Measurements from ENCODE around the gene GDF2.

GDF2 gene

DNA sequence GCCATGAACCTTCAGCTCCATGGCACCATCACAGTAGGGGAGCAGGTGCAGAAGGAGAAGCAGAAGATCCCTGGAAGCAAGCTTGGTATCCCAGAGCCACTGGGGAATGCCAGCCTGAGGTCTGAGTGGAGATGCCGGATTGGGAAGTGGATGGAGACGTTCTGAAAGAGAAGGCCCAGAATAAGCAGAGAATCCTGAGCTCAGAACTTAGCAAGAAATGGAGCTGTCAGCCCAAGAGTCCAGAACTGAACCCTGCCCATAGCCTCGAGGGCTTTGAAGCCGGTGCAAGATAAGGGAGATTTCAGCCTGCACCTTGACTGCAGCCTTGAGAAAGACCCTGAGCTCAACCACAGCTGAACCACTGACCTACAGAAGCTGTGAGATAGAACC lies 36.1 kb upstream of the GDF2 start:
- H3K4me1 ChIP-seq (ENCODE audit: insufficient read depth, low read length), result peaks cover 21% of the 10 kb centered on the region
- H3K36me3 ChIP-seq (ENCODE audit: insufficient read depth, low read length), result no peaks in the 10 kb centered on the region
- no peak overlapping the region for H3K9ac ChIP-seq (ENCODE audit: low read depth, low read length)
- H3K27me3 ChIP-seq (ENCODE audit: insufficient read depth, low read length, poor library complexity), result no peaks in the 10 kb centered on the region
- H3K9me3 ChIP-seq (ENCODE audit: insufficient read depth, low read length, severe bottlenecking), result no peaks in the 10 kb centered on the region
- no peaks in the 10 kb centered on the region for H3K79me2 ChIP-seq (ENCODE audit: insufficient read depth, low read length)
- ATAC-seq (ENCODE audit: insufficient read depth, low read depth) (no peak), DNase-seq (no peak)
- peak overlapping the region; percentile 34; the same call in 1 of the 2 replicates for H3K27ac ChIP-seq (ENCODE audit: low read length)
- no peaks in the 10 kb centered on the region for H4K20me1 ChIP-seq (ENCODE audit: insufficient read depth, low read length)
- no peak overlapping the region for H2AFZ ChIP-seq (ENCODE audit: low read depth, low read length)
- no peak overlapping the region for H3K4me2 ChIP-seq (ENCODE audit: insufficient read depth, low read length)
- TF ChIP-seq EZH2 (IDR thresholded peaks at IDR 0.05; ENCODE audit: borderline replicate concordance, low read depth, low read length, severe bottlenecking), result no peak
- TF ChIP-seq, protein P1, sequence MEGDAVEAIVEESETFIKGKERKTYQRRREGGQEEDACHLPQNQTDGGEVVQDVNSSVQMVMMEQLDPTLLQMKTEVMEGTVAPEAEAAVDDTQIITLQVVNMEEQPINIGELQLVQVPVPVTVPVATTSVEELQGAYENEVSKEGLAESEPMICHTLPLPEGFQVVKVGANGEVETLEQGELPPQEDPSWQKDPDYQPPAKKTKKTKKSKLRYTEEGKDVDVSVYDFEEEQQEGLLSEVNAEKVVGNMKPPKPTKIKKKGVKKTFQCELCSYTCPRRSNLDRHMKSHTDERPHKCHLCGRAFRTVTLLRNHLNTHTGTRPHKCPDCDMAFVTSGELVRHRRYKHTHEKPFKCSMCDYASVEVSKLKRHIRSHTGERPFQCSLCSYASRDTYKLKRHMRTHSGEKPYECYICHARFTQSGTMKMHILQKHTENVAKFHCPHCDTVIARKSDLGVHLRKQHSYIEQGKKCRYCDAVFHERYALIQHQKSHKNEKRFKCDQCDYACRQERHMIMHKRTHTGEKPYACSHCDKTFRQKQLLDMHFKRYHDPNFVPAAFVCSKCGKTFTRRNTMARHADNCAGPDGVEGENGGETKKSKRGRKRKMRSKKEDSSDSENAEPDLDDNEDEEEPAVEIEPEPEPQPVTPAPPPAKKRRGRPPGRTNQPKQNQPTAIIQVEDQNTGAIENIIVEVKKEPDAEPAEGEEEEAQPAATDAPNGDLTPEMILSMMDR (IDR thresholded peaks at IDR 0.05; ENCODE audit: borderline replicate concordance, extremely low read depth, low read length, poor library complexity, severe bottlenecking), result no peak
- H3K4me3 ChIP-seq (ENCODE audit: low read depth in 1 of 2, low read length in 2 of 2), result no peak overlapping the region

- H3K9ac ChIP-seq (ENCODE audit: low read depth, low read length), result no peak overlapping the region
- no peak overlapping the region for H3K4me2 ChIP-seq (ENCODE audit: insufficient read depth, low read length)
- H3K4me1 ChIP-seq (ENCODE audit: insufficient read depth, low read length), result peaks cover 21% of the 10 kb centered on the region
- no peaks in the 10 kb centered on the region for H3K36me3 ChIP-seq (ENCODE audit: insufficient read depth, low read length)
- no peak overlapping the region for H3K4me3 ChIP-seq (ENCODE audit: low read depth in 1 of 2, low read length in 2 of 2)
- H3K9me3 ChIP-seq (ENCODE audit: insufficient read depth, low read length, severe bottlenecking), result no peaks in the 10 kb centered on the region
- H2AFZ ChIP-seq (ENCODE audit: low read depth, low read length), result peak overlapping the region; percentile 45; the same call in 1 of the 2 replicates
- peak overlapping the region; percentile 61 for H3K27ac ChIP-seq (ENCODE audit: low read length)
- TF ChIP-seq, protein P1 (IDR thresholded peaks at IDR 0.05; ENCODE audit: borderline replicate concordance, extremely low read depth, low read length, poor library complexity, severe bottlenecking), result no peak
- no peak for TF ChIP-seq EZH2 (IDR thresholded peaks at IDR 0.05; ENCODE audit: borderline replicate concordance, low read depth, low read length, severe bottlenecking)
- ATAC-seq (ENCODE audit: insufficient read depth, low read depth) (peak; percentile 65), DNase-seq (no peak)
- H4K20me1 ChIP-seq (ENCODE audit: insufficient read depth, low read length), result no peaks in the 10 kb centered on the region
- no peaks in the 10 kb centered on the region for H3K27me3 ChIP-seq (ENCODE audit: insufficient read depth, low read length, poor library complexity)
- no peaks in the 10 kb centered on the region for H3K79me2 ChIP-seq (ENCODE audit: insufficient read depth, low read length)
Measured at GRCh38 chr10:47286591-47287315, 35.5 kb upstream of the GDF2 start.

DNA sequence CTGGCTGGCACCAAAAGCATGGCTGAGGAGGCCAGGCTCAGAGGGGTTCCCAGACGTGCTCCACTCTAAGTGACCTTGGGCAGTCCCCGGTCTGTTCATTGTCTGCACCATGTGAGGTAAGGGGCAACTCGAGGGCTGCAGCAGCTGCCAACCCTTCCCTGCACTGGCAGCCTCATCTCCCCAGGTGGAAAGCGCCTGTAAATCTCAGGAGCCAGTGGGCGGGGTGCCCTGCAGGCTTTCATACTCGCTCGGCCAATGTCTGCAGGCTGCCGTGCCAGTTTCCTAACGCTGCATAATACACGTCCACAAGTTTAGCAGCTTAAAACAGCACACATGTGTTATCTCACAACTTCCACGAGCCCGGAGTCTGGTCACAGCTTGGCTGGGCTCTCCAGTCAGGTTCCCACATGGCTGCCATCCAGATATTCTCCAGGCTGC lies 34.9 kb upstream of the GDF2 start:
- no peaks in the 10 kb centered on the region for H3K9me3 ChIP-seq (ENCODE audit: insufficient read depth, low read length, severe bottlenecking)
- no peaks in the 10 kb centered on the region for H3K79me2 ChIP-seq (ENCODE audit: insufficient read depth, low read length)
- H3K27me3 ChIP-seq (ENCODE audit: insufficient read depth, low read length, poor library complexity), result no peaks in the 10 kb centered on the region
- no peak overlapping the region for H3K27ac ChIP-seq (ENCODE audit: low read length)
- TF ChIP-seq EZH2 (IDR thresholded peaks at IDR 0.05; ENCODE audit: borderline replicate concordance, low read depth, low read length, severe bottlenecking), result no peak
- TF ChIP-seq, protein P1 (IDR thresholded peaks at IDR 0.05; ENCODE audit: borderline replicate concordance, extremely low read depth, low read length, poor library complexity, severe bottlenecking), result no peak
- H3K36me3 ChIP-seq (ENCODE audit: insufficient read depth, low read length), result no peaks in the 10 kb centered on the region
- H3K9ac ChIP-seq (ENCODE audit: low read depth, low read length), result no peak overlapping the region
- H4K20me1 ChIP-seq (ENCODE audit: insufficient read depth, low read length), result no peaks in the 10 kb centered on the region
- ATAC-seq (ENCODE audit: insufficient read depth, low read depth) (no peak), DNase-seq (no peak)
- H3K4me2 ChIP-seq (ENCODE audit: insufficient read depth, low read length), result no peak overlapping the region
- no peak overlapping the region for H3K4me3 ChIP-seq (ENCODE audit: low read depth in 1 of 2, low read length in 2 of 2)
- no peak overlapping the region for H2AFZ ChIP-seq (ENCODE audit: low read depth, low read length)
- H3K4me1 ChIP-seq (ENCODE audit: insufficient read depth, low read length), result peaks cover 21% of the 10 kb centered on the region

Data from DND-41 (cell line).